Peyer's patch (tissue), 4 donors: ENCODE data around the gene SRCIN1.
"Not testable (repeated sequence)": the region's sequence is repeated elsewhere in the genome, so short reads cannot be mapped to it uniquely, and the experiment has no call there.

ENCODE experiments used
- CTCF ChIP-seq, 6 experiments: fragments of 450-650 bp in 4 of 6; fragments of 200-600 bp in 2 of 6; sonication (generic) in 1 of 6; IDR thresholded peaks; one replicate each; pipeline ENCODE4 v1.5.1; 2017 to 2019; ENCODE audit warnings: antibody characterized with exemption in 6 of 6, mild to moderate bottlenecking in 3 of 6, moderate library complexity in 1 of 6
- POLR2A ChIP-seq, 2 donors: fragments of 450-650 bp; IDR thresholded peaks; one replicate each; pipeline ENCODE4 v1.5.1; 2017; ENCODE audit warnings: antibody characterized with exemption in 2 of 2, mild to moderate bottlenecking in 2 of 2, moderate library complexity in 2 of 2

DNA sequence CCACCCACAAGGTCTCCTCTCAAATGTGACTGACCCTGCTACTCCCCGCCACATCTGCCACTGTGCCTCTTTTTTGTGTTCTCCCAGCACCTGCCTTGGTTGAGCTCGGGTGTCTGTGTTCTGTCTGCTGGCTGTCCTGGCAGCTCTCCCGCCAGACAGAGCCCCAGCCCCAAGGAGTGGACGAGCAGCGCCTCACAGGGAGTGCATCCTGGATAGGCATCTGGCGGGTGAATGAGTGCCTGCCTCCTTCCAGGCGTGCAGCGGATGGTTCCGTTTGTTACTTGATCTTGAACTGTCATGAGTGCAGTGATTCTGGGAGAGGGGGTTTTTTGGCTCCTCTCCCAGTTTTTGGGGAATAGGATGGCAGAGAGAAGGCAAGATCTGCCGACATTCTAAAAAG, 77.6 kb downstream of the SRCIN1 start:
- not testable (repeated sequence) for TF ChIP-seq CTCF, POLR2A (IDR thresholded peaks at IDR 0.05)
